Uterus (tissue), 4 donors: Measurements from ENCODE around the gene SBF2. TPM values are rescaled to one million over a fixed set of nuclear protein-coding genes. Genes with fewer than 3 reads are reported as not detected.
"Not testable (repeated sequence)": the region's sequence is repeated elsewhere in the genome, so short reads cannot be mapped to it uniquely, and the experiment has no call there.

Source experiments
- DNase-seq, 2 donors: peaks; one replicate each; pipeline ENCODE4 v3.0.0-alpha.2; 2019 to 2020
- H3K27ac ChIP-seq, 2 donors: fragments of 200-600 bp; sonication (generic); 1 replicate in 1 of 2; 2 replicates in 1 of 2; pipeline ENCODE4 v1.5.1; 2016 to 2018
- H3K27me3 ChIP-seq, 2 donors: fragments of 200-600 bp; sonication (generic); one replicate each; pipeline ENCODE4 v1.5.1; 2018 to 2019; ENCODE audit warnings: control low read depth in 1 of 2
- H3K36me3 ChIP-seq, 2 donors: fragments of 200-600 bp; sonication (generic); one replicate each; pipeline ENCODE4 v1.5.1; 2019; ENCODE audit warnings: control low read depth in 1 of 2
- H3K4me1 ChIP-seq, 2 donors: fragments of 200-600 bp; sonication (generic); one replicate each; pipeline ENCODE4 v1.5.1; 2018 to 2019; ENCODE audit warnings: control low read depth in 1 of 2
- H3K4me3 ChIP-seq, 2 donors: fragments of 200-600 bp; sonication (generic); 1 replicate in 1 of 2; 2 replicates in 1 of 2; pipeline ENCODE4 v1.5.1; 2018 to 2019; ENCODE audit warnings: mild to moderate bottlenecking in 1 of 2
- H3K9me3 ChIP-seq, 2 donors: fragments of 200-600 bp; sonication (generic); one replicate each; pipeline ENCODE4 v1.5.1; 2019; ENCODE audit warnings: control low read depth in 1 of 2
- POLR2A ChIP-seq, 2 donors: fragments of 450-650 bp; IDR thresholded peaks; one replicate each; pipeline ENCODE4 v1.6.1; 2016; ENCODE audit warnings: antibody characterized with exemption in 2 of 2, mild to moderate bottlenecking in 1 of 2, moderate library complexity in 1 of 2
- intact Hi-C: fragments of 100-400 bp; cut with DNase I; formaldehyde crosslinking; loops from one replicate; pipeline ENCODE4 v1.15.1; 2023; ENCODE audit warnings: low total_unique reads
- total RNA-seq, 4 donors: library from RNA; depleted of rRNA in 3 of 4; stranded (reverse); fragments of >200 nt in 3 of 4; gene quantifications; one replicate each; pipeline versions ENCODE4 v1.1.0 to v1.2.4, GENCODE V29; 2014 to 2023
- TF ChIP-seq, protein P1 (sequence below), 4 experiments: fragments of 200-600 bp in 2 of 4; fragments of 450-650 bp in 2 of 4; sonication (generic) in 2 of 4; IDR thresholded peaks; one replicate each; pipeline ENCODE4 v1.5.1; 2016 to 2019; ENCODE audit warnings: antibody characterized with exemption in 4 of 4, mild to moderate bottlenecking in 2 of 4, moderate library complexity in 1 of 4
- donor health status: DM: yes; HTN: yes; CAD: no.

SBF2 gene
- total RNA-seq, 4 donors from 2014 or later = 45.0 to 202 (median 98.0) TPM

DNA sequence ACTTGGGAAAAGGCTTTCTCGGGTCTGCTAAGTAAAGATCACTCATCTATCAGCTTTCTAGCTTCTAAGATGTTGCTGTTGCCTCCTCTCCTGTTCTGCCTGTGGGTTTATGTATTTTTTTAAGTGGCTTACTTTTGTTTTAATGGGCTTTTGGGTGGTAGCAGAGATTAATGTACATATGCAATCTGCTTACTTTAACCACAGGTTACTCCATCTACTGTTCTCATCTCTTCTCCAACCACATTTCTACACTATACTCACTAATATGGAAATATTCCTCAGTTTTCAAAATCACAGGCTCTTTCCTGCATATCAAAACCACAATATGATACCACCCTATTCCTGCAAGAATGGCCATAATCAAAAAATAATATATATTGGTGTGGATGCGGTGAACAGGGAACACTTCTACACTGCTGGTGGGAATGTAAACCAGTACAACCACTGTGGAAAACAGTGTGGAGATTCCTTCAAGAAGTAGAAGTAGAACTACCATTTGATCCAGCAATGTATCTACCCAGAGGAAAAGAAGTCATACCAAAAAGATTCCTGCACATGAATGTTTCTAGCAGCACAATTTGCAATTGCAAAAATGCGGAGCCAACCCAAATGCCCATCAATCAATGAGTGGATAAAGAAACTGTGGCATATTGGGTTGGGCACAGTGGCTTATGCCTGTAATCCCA lies 341.4 kb downstream of the SBF2 start:
- TF ChIP-seq POLR2A (IDR thresholded peaks at IDR 0.05) = no peak
- TF ChIP-seq, protein P1, sequence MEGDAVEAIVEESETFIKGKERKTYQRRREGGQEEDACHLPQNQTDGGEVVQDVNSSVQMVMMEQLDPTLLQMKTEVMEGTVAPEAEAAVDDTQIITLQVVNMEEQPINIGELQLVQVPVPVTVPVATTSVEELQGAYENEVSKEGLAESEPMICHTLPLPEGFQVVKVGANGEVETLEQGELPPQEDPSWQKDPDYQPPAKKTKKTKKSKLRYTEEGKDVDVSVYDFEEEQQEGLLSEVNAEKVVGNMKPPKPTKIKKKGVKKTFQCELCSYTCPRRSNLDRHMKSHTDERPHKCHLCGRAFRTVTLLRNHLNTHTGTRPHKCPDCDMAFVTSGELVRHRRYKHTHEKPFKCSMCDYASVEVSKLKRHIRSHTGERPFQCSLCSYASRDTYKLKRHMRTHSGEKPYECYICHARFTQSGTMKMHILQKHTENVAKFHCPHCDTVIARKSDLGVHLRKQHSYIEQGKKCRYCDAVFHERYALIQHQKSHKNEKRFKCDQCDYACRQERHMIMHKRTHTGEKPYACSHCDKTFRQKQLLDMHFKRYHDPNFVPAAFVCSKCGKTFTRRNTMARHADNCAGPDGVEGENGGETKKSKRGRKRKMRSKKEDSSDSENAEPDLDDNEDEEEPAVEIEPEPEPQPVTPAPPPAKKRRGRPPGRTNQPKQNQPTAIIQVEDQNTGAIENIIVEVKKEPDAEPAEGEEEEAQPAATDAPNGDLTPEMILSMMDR (IDR thresholded peaks at IDR 0.05) = no peak
- intact Hi-C loops = no loop called here
- no peaks in the 10 kb centered on the region for H3K4me1 ChIP-seq
- no peak for DNase-seq
- H3K36me3 ChIP-seq = no peaks in the 10 kb centered on the region
- H3K4me3 ChIP-seq = no peak overlapping the region
- H3K9me3 ChIP-seq = no peaks in the 10 kb centered on the region
- no peaks in the 10 kb centered on the region for H3K27me3 ChIP-seq
- peak overlapping the region; percentile 17 to 45 for H3K27ac ChIP-seq

DNA sequence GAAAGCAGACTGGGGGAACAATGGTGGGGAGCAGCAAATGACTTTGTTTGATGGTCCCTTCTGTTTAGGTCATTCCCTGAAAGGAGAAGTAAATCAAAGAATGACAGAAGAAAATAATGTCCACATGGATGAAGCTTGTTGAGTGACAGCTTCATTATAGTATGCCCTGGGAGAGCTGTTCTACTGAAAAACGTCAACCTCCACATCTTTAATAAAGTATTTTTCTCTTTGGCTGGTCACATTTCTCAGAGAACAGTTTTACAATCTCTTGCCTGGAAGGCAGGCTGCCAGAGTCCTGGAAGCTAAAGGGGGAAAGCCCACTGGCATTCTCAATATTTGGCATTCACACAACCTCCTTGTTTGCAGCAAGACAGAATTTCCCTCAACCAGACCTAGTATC lies 342.2 kb downstream of the SBF2 start:
- H3K36me3 ChIP-seq = no peaks in the 10 kb centered on the region
- H3K27me3 ChIP-seq = no peaks in the 10 kb centered on the region
- TF ChIP-seq POLR2A (IDR thresholded peaks at IDR 0.05) = no peak
- TF ChIP-seq, protein P1 (IDR thresholded peaks at IDR 0.05) = no peak
- peak; percentile 25 to 27 for DNase-seq
- no peak overlapping the region for H3K4me3 ChIP-seq
- no peaks in the 10 kb centered on the region for H3K9me3 ChIP-seq
- intact Hi-C loops = no loop called here
- no peaks in the 10 kb centered on the region for H3K4me1 ChIP-seq
- peak overlapping the region; percentile 17 to 45 for H3K27ac ChIP-seq

DNA sequence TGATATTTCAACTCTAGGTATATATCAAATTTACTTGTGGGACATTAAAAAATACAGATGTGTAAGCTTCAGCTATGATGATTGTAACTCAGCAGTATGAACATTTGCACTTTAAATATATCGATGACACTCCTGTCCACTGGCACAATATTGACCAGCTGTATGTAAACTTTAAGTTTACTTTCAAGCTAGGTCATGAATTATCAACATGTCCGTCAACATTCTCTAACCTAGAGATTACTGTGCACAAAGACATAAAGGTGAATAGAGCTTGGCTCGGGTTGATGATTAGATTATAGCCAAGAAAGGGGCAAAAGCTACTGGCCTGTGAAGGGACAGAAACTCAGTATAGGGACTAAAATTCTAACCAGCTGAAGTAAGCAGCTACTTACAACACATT lies 343.6 kb downstream of the SBF2 start:
- no peaks in the 10 kb centered on the region for H3K9me3 ChIP-seq
- no peaks in the 10 kb centered on the region for H3K4me1 ChIP-seq
- intact Hi-C loops = no loop called here
- no peaks in the 10 kb centered on the region for H3K36me3 ChIP-seq
- TF ChIP-seq, protein P1 (IDR thresholded peaks at IDR 0.05) = no peak
- TF ChIP-seq POLR2A (IDR thresholded peaks at IDR 0.05) = no peak
- no peak overlapping the region for H3K4me3 ChIP-seq
- DNase-seq = no peak
- H3K27ac ChIP-seq = no peak overlapping the region
- H3K27me3 ChIP-seq = no peaks in the 10 kb centered on the region

DNA sequence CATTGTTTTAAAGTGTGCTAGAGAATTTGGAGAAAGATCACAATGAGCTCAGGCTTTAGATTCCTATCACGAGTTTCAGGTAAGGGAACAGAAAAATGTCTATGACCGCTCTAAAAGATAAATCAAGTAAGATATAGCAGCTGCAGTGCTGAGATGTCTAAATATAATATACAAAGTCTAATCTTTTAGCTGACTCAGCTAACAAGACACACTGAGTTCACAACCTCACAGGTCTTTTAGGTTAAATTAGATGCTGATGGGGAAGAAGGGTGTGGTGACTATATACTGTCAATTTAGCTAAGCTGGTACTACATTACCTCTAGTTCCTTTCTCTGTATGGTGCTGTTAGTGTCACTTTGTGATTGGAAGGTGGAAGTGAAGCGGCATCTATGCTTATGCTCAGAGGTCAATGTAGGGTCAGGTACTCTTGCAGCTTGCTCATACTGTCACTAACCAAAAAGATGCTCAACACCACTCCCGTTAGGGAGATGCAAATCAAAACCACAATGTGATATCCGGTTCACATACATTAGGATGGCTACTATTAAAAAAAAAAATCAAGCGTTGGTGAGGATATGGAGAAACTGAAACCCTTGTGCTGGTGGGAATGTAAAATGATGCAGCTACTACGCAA lies 346.7 kb downstream of the SBF2 start:
- Histone ChIP-seq H3K36me3 (no peaks in the 10 kb centered on the region), H3K9me3 (no peaks in the 10 kb centered on the region), H3K27ac (no peak overlapping the region), H3K4me3 (no peak overlapping the region), H3K4me1 (peaks cover 0 to 4% of the 10 kb centered on the region in 2 donors), H3K27me3 (no peaks in the 10 kb centered on the region)
- no peak for TF ChIP-seq POLR2A (IDR thresholded peaks at IDR 0.05)
- TF ChIP-seq, protein P1 (IDR thresholded peaks at IDR 0.05) = no peak
- no peak for DNase-seq
- intact Hi-C loops = no loop called here

DNA sequence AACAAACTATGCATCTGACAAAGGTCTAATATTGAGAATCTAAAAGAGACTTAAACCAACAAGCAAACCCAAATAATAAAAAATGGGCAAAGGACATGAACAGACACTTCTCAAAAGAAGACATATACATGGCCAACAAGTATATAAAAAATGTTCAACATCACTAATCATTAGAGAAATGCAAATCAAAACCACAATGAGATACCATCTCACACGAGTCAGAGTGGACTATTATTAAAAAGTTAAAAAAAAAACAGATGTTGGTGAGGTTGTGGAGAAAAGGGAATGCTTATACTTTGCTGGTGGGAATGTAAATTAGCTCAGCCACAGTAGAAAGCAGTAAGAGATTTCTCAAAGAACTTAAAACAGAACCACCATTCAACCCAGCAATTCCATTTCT lies 348.3 kb downstream of the SBF2 start:
- H3K36me3 ChIP-seq, DNase-seq, H3K27me3 ChIP-seq, H3K9me3 ChIP-seq, H3K4me1 ChIP-seq, H3K27ac ChIP-seq, intact Hi-C loops, H3K4me3 ChIP-seq: not testable (repeated sequence)
